Measurements from ENCODE around the gene ULBP1.

GRCh38 chr6:149915970-149916865 is 47.5 kb upstream of the ULBP1 start:
- TF ChIP-seq CTCF (conservative IDR thresholded peaks at IDR 0.05 in 1 of 2, IDR thresholded peaks at IDR 0.05 in 1 of 2; ENCODE audit: extremely low read depth in 1 of 2, insufficient read depth in 1 of 2, low read depth in 1 of 2, low read length in 2 of 2) (no peak), EZH2 (IDR thresholded peaks at IDR 0.05; ENCODE audit: borderline replicate concordance, low read length) (no peak)
